Liver (tissue), 9 donors: Measurements from ENCODE around the gene TMEM119. TPM values are rescaled to one million over a fixed set of nuclear protein-coding genes. Genes with fewer than 3 reads are reported as not detected.

Experiments used
- DNase-seq: peaks from one replicate; pipeline ENCODE4 v3.0.0-alpha.2; 2017; ENCODE audit warnings: low spot score
- H3K27ac ChIP-seq, 2 donors: one replicate each; pipeline ENCODE4 v1.7.0; 2013; ENCODE audit warnings: inconsistent platforms in 2 of 2, low read length in 2 of 2, control low read depth in 1 of 2, low read depth in 1 of 2, mild to moderate bottlenecking in 1 of 2
- H3K27me3 ChIP-seq, 4 donors: one replicate each; pipeline versions ENCODE4 v1.6.1 to v1.7.0; 2013; ENCODE audit warnings: low read length in 3 of 4, inconsistent platforms in 1 of 4, mild to moderate bottlenecking in 1 of 4, moderate library complexity in 1 of 4; ENCODE audit not compliant: control insufficient read depth in 4 of 4, insufficient read depth in 4 of 4
- H3K36me3 ChIP-seq, 4 donors: one replicate each; pipeline versions ENCODE4 v1.6.1 to v1.7.0; 2013; ENCODE audit warnings: low read length in 3 of 4, mild to moderate bottlenecking in 3 of 4, low read depth in 1 of 4, moderate library complexity in 1 of 4; ENCODE audit not compliant: control insufficient read depth in 4 of 4, insufficient read depth in 3 of 4
- H3K4me1 ChIP-seq, 4 donors: one replicate each; pipeline versions ENCODE4 v1.6.1 to v1.7.0; 2013; ENCODE audit warnings: low read length in 3 of 4, mild to moderate bottlenecking in 3 of 4, moderate library complexity in 1 of 4; ENCODE audit not compliant: control insufficient read depth in 4 of 4, insufficient read depth in 4 of 4
- H3K4me3 ChIP-seq, 3 donors: one replicate each; pipeline versions ENCODE4 v1.6.1 to v1.7.0; 2013; ENCODE audit warnings: low read length in 3 of 3, control low read depth in 1 of 3, low read depth in 1 of 3, mild to moderate bottlenecking in 1 of 3
- H3K9ac ChIP-seq, 2 donors: one replicate each; pipeline ENCODE4 v1.7.0; 2013; ENCODE audit warnings: low read length in 2 of 2, mild to moderate bottlenecking in 2 of 2, moderate library complexity in 2 of 2, control low read depth in 1 of 2, low read depth in 1 of 2
- H3K9me3 ChIP-seq, 4 donors: one replicate each; pipeline versions ENCODE4 v1.6.1 to v1.7.0; 2013; ENCODE audit warnings: low read length in 3 of 4; ENCODE audit not compliant: control insufficient read depth in 4 of 4
- ATF3 ChIP-seq: IDR thresholded peaks from 2 replicates; pipeline ENCODE4 v1.6.1; 2016; ENCODE audit warnings: antibody characterized with exemption
- EGR1 ChIP-seq, 2 donors: IDR thresholded peaks; 2 replicates each; pipeline ENCODE4 v1.6.1; 2016 to 2018; ENCODE audit warnings: antibody characterized with exemption in 2 of 2, low read depth in 2 of 2
- FOXA1 ChIP-seq: IDR thresholded peaks from 2 replicates; pipeline ENCODE4 v1.6.1; 2016; ENCODE audit warnings: antibody characterized with exemption
- FOXA2 ChIP-seq: IDR thresholded peaks from 2 replicates; pipeline ENCODE4 v1.6.1; 2016; ENCODE audit warnings: antibody characterized with exemption
- GABPA ChIP-seq, 2 donors: IDR thresholded peaks in 1 of 2; conservative IDR thresholded peaks in 1 of 2; 2 replicates each; pipeline ENCODE4 v1.6.1; 2016; ENCODE audit warnings: antibody characterized with exemption in 2 of 2, mild to moderate bottlenecking in 1 of 2, moderate library complexity in 1 of 2
- HNF4A ChIP-seq, 2 donors: conservative IDR thresholded peaks; 2 replicates each; pipeline ENCODE4 v1.6.1; 2016; ENCODE audit warnings: antibody characterized with exemption in 2 of 2, mild to moderate bottlenecking in 2 of 2
- HNF4G ChIP-seq: IDR thresholded peaks from 2 replicates; pipeline ENCODE4 v1.6.1; 2016; ENCODE audit warnings: antibody characterized with exemption
- JUND ChIP-seq, 2 donors: IDR thresholded peaks; 2 replicates each; pipeline ENCODE4 v1.6.1; 2016; ENCODE audit warnings: antibody characterized with exemption in 2 of 2
- MAX ChIP-seq: IDR thresholded peaks from 2 replicates; pipeline ENCODE4 v1.6.1; 2016; ENCODE audit warnings: antibody characterized with exemption
- NR2F2 ChIP-seq: IDR thresholded peaks from 2 replicates; pipeline ENCODE4 v1.6.1; 2016; ENCODE audit warnings: antibody characterized with exemption
- RAD21 ChIP-seq, 2 donors: IDR thresholded peaks; 2 replicates each; pipeline ENCODE4 v1.6.1; 2016; ENCODE audit warnings: antibody characterized with exemption in 2 of 2, mild to moderate bottlenecking in 2 of 2
- REST ChIP-seq: IDR thresholded peaks from 2 replicates; pipeline ENCODE4 v1.6.1; 2016; ENCODE audit warnings: antibody characterized with exemption, mild to moderate bottlenecking
- RXRA ChIP-seq, 2 donors: IDR thresholded peaks; 2 replicates each; pipeline ENCODE4 v1.6.1; 2017 to 2018; ENCODE audit warnings: antibody characterized with exemption in 2 of 2, mild to moderate bottlenecking in 1 of 2
- SP1 ChIP-seq: IDR thresholded peaks from 2 replicates; pipeline ENCODE4 v1.6.1; 2018; ENCODE audit warnings: antibody characterized with exemption, mild to moderate bottlenecking
- TAF1 ChIP-seq: conservative IDR thresholded peaks from 2 replicates; pipeline ENCODE4 v1.6.1; 2016; ENCODE audit warnings: antibody characterized with exemption, mild to moderate bottlenecking
- YY1 ChIP-seq: IDR thresholded peaks from 2 replicates; pipeline ENCODE4 v1.6.1; 2016; ENCODE audit warnings: antibody characterized with exemption, mild to moderate bottlenecking
- WGBS: extraction: QIAGEN DNeasy Blood & Tissue Kit; methylation state at CpG from one replicate; pipeline ENCODE4 v1.1.7; 2013; 5-methylcytosine and 5-hydroxymethylcytosine counted together
- polyA plus RNA-seq, 2 donors: library from polyadenylated mRNA; stranded (reverse) in 1 of 2; unstranded in 1 of 2; fragments of 200-250 nt in 1 of 2; fragments of >200 nt in 1 of 2; fragmentation: Nextera tagmentation in 1 of 2; extraction: Ambion mirVana in 1 of 2; gene quantifications; one replicate each; pipeline versions ENCODE4 v1.2.1 to v1.2.3, GENCODE V29; 2013 to 2015
- total RNA-seq, 2 donors: library from RNA; depleted of rRNA; stranded (reverse); fragments of >200 nt; gene quantifications; one replicate each; pipeline ENCODE4 v1.2.3, GENCODE V29; 2014
- TF ChIP-seq, protein P1 (sequence below): IDR thresholded peaks from 2 replicates; pipeline ENCODE4 v1.6.1; 2016; ENCODE audit warnings: antibody characterized with exemption
- TF ChIP-seq, protein P2 (sequence below): fragments of 150-350 bp; IDR thresholded peaks from 2 replicates; pipeline ENCODE4 v1.5.1; 2017; ENCODE audit warnings: improper control_type of control experiment, low read depth, low read length; ENCODE audit not compliant: missing input control
- donor health status: healthy.
- donor health status: healthy.
- donor health status: healthy.
- donor health status: healthy.
- donor health status: healthy.

The TMEM119 gene, protein sequence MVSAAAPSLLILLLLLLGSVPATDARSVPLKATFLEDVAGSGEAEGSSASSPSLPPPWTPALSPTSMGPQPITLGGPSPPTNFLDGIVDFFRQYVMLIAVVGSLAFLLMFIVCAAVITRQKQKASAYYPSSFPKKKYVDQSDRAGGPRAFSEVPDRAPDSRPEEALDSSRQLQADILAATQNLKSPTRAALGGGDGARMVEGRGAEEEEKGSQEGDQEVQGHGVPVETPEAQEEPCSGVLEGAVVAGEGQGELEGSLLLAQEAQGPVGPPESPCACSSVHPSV
- total RNA-seq (1 to 10 TPM in 1 of 2 donors, under 1 TPM in 1; 0.25 to 2.6 TPM), polyA plus RNA-seq (under 1 TPM; 0.14 to 0.51 TPM)

GRCh38 chr12:108597559-108598471, at the start of gene TMEM119:
Gene TMEM119 (minus strand): TSS chr12:108598084. CDS start chr12:108592383, 5,701 bp downstream.
- 55% methylated on average over 27 of the region's 27 CpGs for WGBS
- no peaks in the 10 kb centered on the region for H3K27me3 ChIP-seq
- no peaks in the 10 kb centered on the region for H3K9me3 ChIP-seq
- H3K36me3 ChIP-seq: no peaks in the 10 kb centered on the region
- DNase-seq: no peak
- TF ChIP-seq SP1 (no peak), RXRA (IDR thresholded peaks at IDR 0.05) (no peak), EGR1 (IDR thresholded peaks at IDR 0.05; ENCODE audit: low read depth in 2 of 2) (no peak), TAF1 (no peak), HNF4G (no peak), RAD21 (IDR thresholded peaks at IDR 0.05) (no peak), JUND (IDR thresholded peaks at IDR 0.05) (no peak), FOXA1 (no peak), ATF3 (no peak), MAX (no peak), REST (no peak), YY1 (no peak), HNF4A (conservative IDR thresholded peaks at IDR 0.05) (no peak), FOXA2 (no peak), GABPA (IDR thresholded peaks at IDR 0.05 in 1 of 2, conservative IDR thresholded peaks at IDR 0.05 in 1 of 2) (no peak), NR2F2 (no peak)
- TF ChIP-seq, protein P1, sequence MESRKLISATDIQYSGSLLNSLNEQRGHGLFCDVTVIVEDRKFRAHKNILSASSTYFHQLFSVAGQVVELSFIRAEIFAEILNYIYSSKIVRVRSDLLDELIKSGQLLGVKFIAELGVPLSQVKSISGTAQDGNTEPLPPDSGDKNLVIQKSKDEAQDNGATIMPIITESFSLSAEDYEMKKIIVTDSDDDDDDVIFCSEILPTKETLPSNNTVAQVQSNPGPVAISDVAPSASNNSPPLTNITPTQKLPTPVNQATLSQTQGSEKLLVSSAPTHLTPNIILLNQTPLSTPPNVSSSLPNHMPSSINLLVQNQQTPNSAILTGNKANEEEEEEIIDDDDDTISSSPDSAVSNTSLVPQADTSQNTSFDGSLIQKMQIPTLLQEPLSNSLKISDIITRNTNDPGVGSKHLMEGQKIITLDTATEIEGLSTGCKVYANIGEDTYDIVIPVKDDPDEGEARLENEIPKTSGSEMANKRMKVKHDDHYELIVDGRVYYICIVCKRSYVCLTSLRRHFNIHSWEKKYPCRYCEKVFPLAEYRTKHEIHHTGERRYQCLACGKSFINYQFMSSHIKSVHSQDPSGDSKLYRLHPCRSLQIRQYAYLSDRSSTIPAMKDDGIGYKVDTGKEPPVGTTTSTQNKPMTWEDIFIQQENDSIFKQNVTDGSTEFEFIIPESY: no peak
- TF ChIP-seq, protein P2, sequence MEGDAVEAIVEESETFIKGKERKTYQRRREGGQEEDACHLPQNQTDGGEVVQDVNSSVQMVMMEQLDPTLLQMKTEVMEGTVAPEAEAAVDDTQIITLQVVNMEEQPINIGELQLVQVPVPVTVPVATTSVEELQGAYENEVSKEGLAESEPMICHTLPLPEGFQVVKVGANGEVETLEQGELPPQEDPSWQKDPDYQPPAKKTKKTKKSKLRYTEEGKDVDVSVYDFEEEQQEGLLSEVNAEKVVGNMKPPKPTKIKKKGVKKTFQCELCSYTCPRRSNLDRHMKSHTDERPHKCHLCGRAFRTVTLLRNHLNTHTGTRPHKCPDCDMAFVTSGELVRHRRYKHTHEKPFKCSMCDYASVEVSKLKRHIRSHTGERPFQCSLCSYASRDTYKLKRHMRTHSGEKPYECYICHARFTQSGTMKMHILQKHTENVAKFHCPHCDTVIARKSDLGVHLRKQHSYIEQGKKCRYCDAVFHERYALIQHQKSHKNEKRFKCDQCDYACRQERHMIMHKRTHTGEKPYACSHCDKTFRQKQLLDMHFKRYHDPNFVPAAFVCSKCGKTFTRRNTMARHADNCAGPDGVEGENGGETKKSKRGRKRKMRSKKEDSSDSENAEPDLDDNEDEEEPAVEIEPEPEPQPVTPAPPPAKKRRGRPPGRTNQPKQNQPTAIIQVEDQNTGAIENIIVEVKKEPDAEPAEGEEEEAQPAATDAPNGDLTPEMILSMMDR: no peak
- H3K4me3 ChIP-seq: no peak within 1 kb of the TSS
- H3K27ac ChIP-seq: no peak within 1 kb of the TSS
- no peaks in the 10 kb centered on the region for H3K4me1 ChIP-seq
- H3K9ac ChIP-seq: no peak within 1 kb of the TSS
